EL (cell line): ENCODE results near the gene PLGLB2.
"Not testable (repeated sequence)": the region's sequence is repeated elsewhere in the genome, so short reads cannot be mapped to it uniquely, and the experiment has no call there.

Experiments
- DNase-seq: peaks from one replicate; pipeline ENCODE4 v3.0.0-alpha.2; 2016

Gene PLGLB2

DNA sequence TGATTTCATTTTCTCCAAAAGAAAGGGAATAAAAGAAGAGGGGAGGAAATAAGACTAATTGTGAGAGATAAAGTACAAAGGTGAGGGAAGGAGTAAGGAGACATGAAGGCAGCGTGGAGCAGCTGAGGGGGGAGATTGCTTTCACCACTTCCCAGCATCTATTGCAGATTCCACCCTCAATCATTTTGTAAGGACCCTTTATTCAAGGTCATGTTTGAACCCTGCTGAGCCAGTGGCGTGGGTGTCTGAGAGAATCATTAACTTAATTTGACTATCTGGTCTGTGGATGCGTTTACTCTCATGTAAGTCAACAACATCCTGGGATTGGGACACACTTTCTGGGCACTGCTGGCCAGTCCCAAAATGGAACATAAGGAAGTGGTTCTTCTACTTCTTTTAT is at the start of gene PLGLB2:
PLGLB2 (plus strand) TSS at position 297 of the 400 bp plus-strand sequence; CDS start at position 364, 67 bp downstream.
- not testable (repeated sequence) for DNase-seq

- DNase-seq: not testable (repeated sequence)
Observed at GRCh38 chr2:87704572-87705323, 43.1 kb upstream of the PLGLB2 start.

- not testable (repeated sequence) for DNase-seq
Observed at GRCh38 chr2:87708368-87708767, 39.5 kb upstream of the PLGLB2 start.

GRCh38 chr2:87727940-87728599 is 19.8 kb upstream of the PLGLB2 start:
- DNase-seq: not testable (repeated sequence)

DNA sequence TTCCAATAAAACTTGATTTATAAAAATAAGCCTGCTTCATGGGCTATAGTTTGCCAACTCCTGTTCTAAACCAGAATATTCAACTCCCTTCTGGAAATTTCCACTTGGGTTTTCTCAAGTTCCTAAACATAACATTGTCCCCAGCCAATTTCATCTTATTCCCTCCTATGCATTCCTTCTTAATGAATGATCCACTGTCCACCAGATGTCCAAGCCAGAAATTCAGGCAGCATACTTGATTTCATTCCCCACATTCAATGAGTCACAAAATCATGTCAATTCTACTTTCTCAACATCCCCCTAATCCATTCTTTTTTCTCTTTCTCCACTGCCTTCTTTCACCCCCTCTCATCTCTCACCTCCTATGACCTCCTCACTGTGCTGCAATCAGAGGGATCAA is 7.0 kb upstream of the PLGLB2 start:
- not testable (repeated sequence) for DNase-seq

GRCh38 chr2:87742393-87743108 is 5.3 kb upstream of the PLGLB2 start:
- not testable (repeated sequence) for DNase-seq

DNA sequence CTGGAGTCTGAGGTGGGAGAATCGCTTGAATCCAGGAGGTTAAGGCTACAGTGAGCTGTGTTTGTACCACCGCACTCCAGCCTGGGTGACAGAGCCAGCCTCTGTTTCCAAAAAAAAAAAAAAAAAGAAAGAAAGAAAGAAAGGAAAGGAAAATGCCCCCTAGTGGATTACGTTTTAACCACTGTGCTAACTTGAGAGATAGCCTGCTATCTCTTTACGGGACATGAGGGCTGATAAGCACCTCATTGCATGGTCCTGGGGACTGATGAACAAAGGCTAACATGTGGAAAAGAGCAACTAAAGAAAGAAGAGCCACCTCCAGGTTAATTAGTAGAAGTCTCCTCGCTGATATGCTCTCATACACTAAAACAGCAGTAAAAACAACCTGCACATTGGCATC is 4.2 kb upstream of the PLGLB2 start:
- DNase-seq: not testable (repeated sequence)

- DNase-seq: not testable (repeated sequence)
Observed at GRCh38 chr2:87745353-87745951, 2.4 kb upstream of the PLGLB2 start.

DNA sequence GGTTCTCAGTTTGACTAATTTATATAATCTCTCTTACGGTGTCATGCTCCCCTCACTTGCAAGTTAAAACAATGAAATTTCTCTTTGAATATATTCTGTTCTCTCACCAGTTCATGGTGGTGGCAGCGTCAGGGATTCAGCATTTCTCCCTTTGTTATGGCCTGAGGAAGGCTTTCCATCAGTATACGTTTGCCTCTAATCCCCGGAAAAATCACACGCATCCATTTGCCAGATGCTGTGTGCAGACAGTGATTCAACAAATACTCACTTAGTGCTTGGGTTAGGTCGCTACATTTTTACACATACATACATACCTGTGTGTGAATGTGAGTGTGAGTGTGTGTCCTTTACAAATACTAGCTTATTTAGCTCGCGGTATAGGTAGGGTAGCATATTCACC is 637 bp downstream of the PLGLB2 start:
- DNase-seq: not testable (repeated sequence)

GRCh38 chr2:87750560-87750959 is 2.7 kb downstream of the PLGLB2 start:
- DNase-seq: not testable (repeated sequence)

DNA sequence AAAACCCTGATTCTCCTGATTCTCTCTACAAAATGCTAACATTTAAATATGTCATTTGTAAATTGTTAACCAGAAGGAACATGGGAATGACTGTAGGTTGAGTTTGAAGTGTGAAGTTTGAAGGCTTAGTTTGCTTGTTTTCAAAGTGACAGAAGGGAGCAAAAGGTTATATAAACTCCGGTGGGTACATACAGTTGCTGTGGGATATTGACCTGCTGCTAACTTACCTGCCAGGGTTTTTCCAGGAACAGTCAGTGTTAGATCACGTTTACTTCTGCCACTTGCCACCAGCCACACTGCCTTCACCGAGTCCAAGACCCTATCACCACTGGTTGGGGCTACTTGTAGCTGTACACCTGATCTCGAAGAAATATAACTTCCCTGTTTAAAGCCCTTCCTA is 6.9 kb downstream of the PLGLB2 start:
- DNase-seq: not testable (repeated sequence)
